K562 (cell line): ENCODE results near the gene PAK1IP1. TPM values are rescaled to one million over a fixed set of nuclear protein-coding genes. Genes with fewer than 3 reads are reported as not detected.

ENCODE experiments used
- IFI16 ChIP-seq: fragments of 250-450 bp; sonication (Bioruptor Pico); IDR thresholded peaks from 2 replicates; pipeline ENCODE4 v2.1.2; 2022; ENCODE audit warnings: mild to moderate bottlenecking, inconsistent platforms
- JUN ChIP-seq, 2 experiments: sonication (generic) in 1 of 2; formaldehyde crosslinking in 1 of 2; IDR thresholded peaks; 2 replicates each; pipeline versions ENCODE4 v1.6.1 to v1.8.0; 2012 to 2022; ENCODE audit warnings: borderline replicate concordance in 2 of 2, mild to moderate bottlenecking in 2 of 2, improper control_type of control experiment in 1 of 2, low read depth in 1 of 2, low read length in 1 of 2, missing genetic modification reagents in 1 of 2
- KDM4B ChIP-seq, 2 experiments: fragments of 450-650 bp in 1 of 2; sonication (generic) in 1 of 2; IDR thresholded peaks; 2 replicates each; pipeline ENCODE4 v1.6.1; 2016 to 2017; ENCODE audit warnings: borderline replicate concordance in 2 of 2, antibody characterized with exemption in 1 of 2, low read depth in 1 of 2, mild to moderate bottlenecking in 1 of 2
- LARP7 ChIP-seq: fragments of 450-650 bp; IDR thresholded peaks from 2 replicates; pipeline ENCODE4 v1.6.1; 2016
- NCOA2 ChIP-seq, 2 experiments: fragments of 450-650 bp; IDR thresholded peaks; 2 replicates each; pipeline ENCODE4 v1.6.1; 2018; ENCODE audit warnings: mild to moderate bottlenecking in 2 of 2, moderate library complexity in 1 of 2; ENCODE audit not compliant: partially characterized antibody in 2 of 2
- NR3C1 ChIP-seq: sonication (generic); formaldehyde crosslinking; IDR thresholded peaks from 2 replicates; pipeline ENCODE4 v1.8.1; 2022; ENCODE audit warnings: missing genetic modification reagents
- RBBP5 ChIP-seq: fragments of 200-600 bp; sonication (generic); IDR thresholded peaks from 2 replicates; pipeline ENCODE4 v1.6.1; 2012; ENCODE audit warnings: borderline replicate concordance, mild to moderate bottlenecking, low read length, control low read depth, inconsistent platforms; ENCODE audit not compliant: insufficient read depth, poor library complexity, severe bottlenecking
- TRIM24 ChIP-seq, 2 experiments: fragments of 450-650 bp; IDR thresholded peaks; 2 replicates each; pipeline ENCODE4 v1.6.1; 2016
- ZKSCAN1 ChIP-seq: fragments of 150-350 bp; IDR thresholded peaks from 2 replicates; pipeline ENCODE4 v1.6.1; 2016; ENCODE audit warnings: low read depth, low read length
- ZNF444 ChIP-seq: fragments of 250-450 bp; sonication (Bioruptor Pico); IDR thresholded peaks from 2 replicates; pipeline ENCODE4 v1.4.0; 2020; ENCODE audit warnings: mild to moderate bottlenecking, moderate library complexity
- polyA plus RNA-seq, 8 experiments: library from polyadenylated mRNA; depleted of rRNA in 4 of 8; stranded (reverse) in 5 of 8; unstranded in 3 of 8; fragments of >200 nt; fragmentation: Nextera tagmentation in 2 of 8; fragmentation: Illumina TruSeq in 1 of 8; extraction: Ambion mirVana in 2 of 8; extraction: Trizol in 1 of 8; gene quantifications; 2 replicates each; pipeline versions ENCODE4 v1.2.1 to v1.2.3, GENCODE V29; 2011 to 2014; ENCODE audit warnings: inconsistent platforms in 1 of 8, missing spikeins in 1 of 8
- total RNA-seq, 7 experiments: library from RNA; depleted of rRNA in 6 of 7; stranded (reverse); fragments of >200 nt in 6 of 7; fragmentation: Illumina TruSeq in 2 of 7; extraction: Trizol in 2 of 7; gene quantifications; 2 replicates each; pipeline versions ENCODE4 v1.2.1 to v1.2.3, GENCODE V29; 2011 to 2021; ENCODE audit warnings: low replicate concordance in 1 of 7
- TF ChIP-seq, protein P1 (sequence below), 2 experiments: IDR thresholded peaks in 1 of 2; conservative IDR thresholded peaks in 1 of 2; 2 replicates each; pipeline ENCODE4 v1.6.1; 2016; ENCODE audit warnings: low read depth in 2 of 2, mild to moderate bottlenecking in 1 of 2, missing compliant biosample characterization in 1 of 2, missing genetic modification characterization in 1 of 2, moderate library complexity in 1 of 2
- TF ChIP-seq, protein P2 (sequence below), 2 experiments: fragments of 450-650 bp; formaldehyde crosslinking in 1 of 2; IDR thresholded peaks; 2 replicates each; pipeline versions ENCODE4 v1.4.0 to v1.6.1; 2014 to 2020; ENCODE audit warnings: mild to moderate bottlenecking in 2 of 2, borderline replicate concordance in 1 of 2, low read depth in 1 of 2
- TF ChIP-seq, protein P3 (sequence below): fragments of 250-450 bp; sonication (Bioruptor Pico); IDR thresholded peaks from 2 replicates; pipeline ENCODE4 v1.4.0; 2020; ENCODE audit warnings: mild to moderate bottlenecking, moderate library complexity, borderline replicate concordance

Gene PAK1IP1
- total and polyA plus RNA-seq, 9 of the 15 experiments (the other 6 are each of a cell fraction or from before 2014, with no cell fraction given) = 50.0 to 200 (median 87.0) TPM

DNA sequence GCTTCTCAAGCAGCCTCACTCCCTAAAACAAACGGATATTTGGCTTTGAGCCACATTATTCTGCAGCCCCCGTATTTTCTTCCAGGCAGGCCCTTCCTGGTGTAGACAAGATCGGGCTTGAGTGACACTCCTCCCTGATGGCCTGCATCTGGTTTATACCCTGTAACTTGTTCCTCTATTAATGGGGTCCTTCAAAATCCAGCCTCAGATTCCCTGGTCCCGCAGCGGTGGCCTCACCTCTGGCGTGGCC is 27.7 kb downstream of the PAK1IP1 start (continued):
- TF ChIP-seq, protein P1, sequence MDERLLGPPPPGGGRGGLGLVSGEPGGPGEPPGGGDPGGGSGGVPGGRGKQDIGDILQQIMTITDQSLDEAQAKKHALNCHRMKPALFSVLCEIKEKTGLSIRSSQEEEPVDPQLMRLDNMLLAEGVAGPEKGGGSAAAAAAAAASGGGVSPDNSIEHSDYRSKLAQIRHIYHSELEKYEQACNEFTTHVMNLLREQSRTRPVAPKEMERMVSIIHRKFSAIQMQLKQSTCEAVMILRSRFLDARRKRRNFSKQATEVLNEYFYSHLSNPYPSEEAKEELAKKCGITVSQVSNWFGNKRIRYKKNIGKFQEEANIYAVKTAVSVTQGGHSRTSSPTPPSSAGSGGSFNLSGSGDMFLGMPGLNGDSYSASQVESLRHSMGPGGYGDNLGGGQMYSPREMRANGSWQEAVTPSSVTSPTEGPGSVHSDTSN (CRISPR knock-in tag; IDR thresholded peaks at IDR 0.05; ENCODE audit: low read depth) = no peak
- TF ChIP-seq, protein P1 (tag; conservative IDR thresholded peaks at IDR 0.05; ENCODE audit: low read depth) = no peak; the same call in 1 of the 2 replicates
- TF ChIP-seq LARP7 (no peak), JUN (IDR thresholded peaks at IDR 0.05; ENCODE audit: borderline replicate concordance, low read depth, low read length) (no peak), JUN (CRISPR knock-in tag; IDR thresholded peaks at IDR 0.05; ENCODE audit: borderline replicate concordance) (0 out of 2 replicates have a peak, but pooled peaks have one; percentile 52), RBBP5 (no peak), KDM4B (IDR thresholded peaks at IDR 0.05; ENCODE audit: borderline replicate concordance in 2 of 2, low read depth in 1 of 2) (no peak), NR3C1 (CRISPR knock-in tag) (no peak), IFI16 (CRISPR knock-in tag) (no peak), TRIM24 (IDR thresholded peaks at IDR 0.05) (0 out of 4 replicates have a peak, but pooled peaks of 1 of the 2 experiments have one; percentile 16), NCOA2 (IDR thresholded peaks at IDR 0.05; ENCODE audit: partially characterized antibody in 2 of 2) (no peak), ZKSCAN1 (no peak), ZNF444 (CRISPR knock-in tag) (no peak)
- TF ChIP-seq, protein P2, sequence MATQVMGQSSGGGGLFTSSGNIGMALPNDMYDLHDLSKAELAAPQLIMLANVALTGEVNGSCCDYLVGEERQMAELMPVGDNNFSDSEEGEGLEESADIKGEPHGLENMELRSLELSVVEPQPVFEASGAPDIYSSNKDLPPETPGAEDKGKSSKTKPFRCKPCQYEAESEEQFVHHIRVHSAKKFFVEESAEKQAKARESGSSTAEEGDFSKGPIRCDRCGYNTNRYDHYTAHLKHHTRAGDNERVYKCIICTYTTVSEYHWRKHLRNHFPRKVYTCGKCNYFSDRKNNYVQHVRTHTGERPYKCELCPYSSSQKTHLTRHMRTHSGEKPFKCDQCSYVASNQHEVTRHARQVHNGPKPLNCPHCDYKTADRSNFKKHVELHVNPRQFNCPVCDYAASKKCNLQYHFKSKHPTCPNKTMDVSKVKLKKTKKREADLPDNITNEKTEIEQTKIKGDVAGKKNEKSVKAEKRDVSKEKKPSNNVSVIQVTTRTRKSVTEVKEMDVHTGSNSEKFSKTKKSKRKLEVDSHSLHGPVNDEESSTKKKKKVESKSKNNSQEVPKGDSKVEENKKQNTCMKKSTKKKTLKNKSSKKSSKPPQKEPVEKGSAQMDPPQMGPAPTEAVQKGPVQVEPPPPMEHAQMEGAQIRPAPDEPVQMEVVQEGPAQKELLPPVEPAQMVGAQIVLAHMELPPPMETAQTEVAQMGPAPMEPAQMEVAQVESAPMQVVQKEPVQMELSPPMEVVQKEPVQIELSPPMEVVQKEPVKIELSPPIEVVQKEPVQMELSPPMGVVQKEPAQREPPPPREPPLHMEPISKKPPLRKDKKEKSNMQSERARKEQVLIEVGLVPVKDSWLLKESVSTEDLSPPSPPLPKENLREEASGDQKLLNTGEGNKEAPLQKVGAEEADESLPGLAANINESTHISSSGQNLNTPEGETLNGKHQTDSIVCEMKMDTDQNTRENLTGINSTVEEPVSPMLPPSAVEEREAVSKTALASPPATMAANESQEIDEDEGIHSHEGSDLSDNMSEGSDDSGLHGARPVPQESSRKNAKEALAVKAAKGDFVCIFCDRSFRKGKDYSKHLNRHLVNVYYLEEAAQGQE (IDR thresholded peaks at IDR 0.05; ENCODE audit: borderline replicate concordance) = no peak
- TF ChIP-seq, protein P2 (CRISPR knock-in tag; IDR thresholded peaks at IDR 0.05; ENCODE audit: low read depth) = 0 out of 2 replicates have a peak, but pooled peaks have one; percentile 33
- TF ChIP-seq, protein P3, sequence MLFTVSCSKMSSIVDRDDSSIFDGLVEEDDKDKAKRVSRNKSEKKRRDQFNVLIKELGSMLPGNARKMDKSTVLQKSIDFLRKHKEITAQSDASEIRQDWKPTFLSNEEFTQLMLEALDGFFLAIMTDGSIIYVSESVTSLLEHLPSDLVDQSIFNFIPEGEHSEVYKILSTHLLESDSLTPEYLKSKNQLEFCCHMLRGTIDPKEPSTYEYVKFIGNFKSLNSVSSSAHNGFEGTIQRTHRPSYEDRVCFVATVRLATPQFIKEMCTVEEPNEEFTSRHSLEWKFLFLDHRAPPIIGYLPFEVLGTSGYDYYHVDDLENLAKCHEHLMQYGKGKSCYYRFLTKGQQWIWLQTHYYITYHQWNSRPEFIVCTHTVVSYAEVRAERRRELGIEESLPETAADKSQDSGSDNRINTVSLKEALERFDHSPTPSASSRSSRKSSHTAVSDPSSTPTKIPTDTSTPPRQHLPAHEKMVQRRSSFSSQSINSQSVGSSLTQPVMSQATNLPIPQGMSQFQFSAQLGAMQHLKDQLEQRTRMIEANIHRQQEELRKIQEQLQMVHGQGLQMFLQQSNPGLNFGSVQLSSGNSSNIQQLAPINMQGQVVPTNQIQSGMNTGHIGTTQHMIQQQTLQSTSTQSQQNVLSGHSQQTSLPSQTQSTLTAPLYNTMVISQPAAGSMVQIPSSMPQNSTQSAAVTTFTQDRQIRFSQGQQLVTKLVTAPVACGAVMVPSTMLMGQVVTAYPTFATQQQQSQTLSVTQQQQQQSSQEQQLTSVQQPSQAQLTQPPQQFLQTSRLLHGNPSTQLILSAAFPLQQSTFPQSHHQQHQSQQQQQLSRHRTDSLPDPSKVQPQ (CRISPR knock-in tag) = peak; percentile 34; the same call in 1 of the 2 replicates
